Measurements from ENCODE around the gene LRCH3. TPM values are rescaled to one million over a fixed set of nuclear protein-coding genes. Genes with fewer than 3 reads are reported as not detected.

Gene LRCH3
- polyA plus RNA-seq, 3 donors: 4.1 to 19.4 (median 7.4) TPM

- Histone ChIP-seq H3K27ac (ENCODE audit: low read depth in 1 of 2, low read length in 2 of 2) (no peak overlapping the region), H3K36me3 (replicated peaks in 1 of 2; ENCODE audit: control insufficient read depth in 1 of 2, insufficient read depth in 2 of 2, low read length in 2 of 2) (peaks cover 63 to 83% of the 10 kb centered on the region in 2 donors)
- intact Hi-C loops (cut with micrococcal nuclease): no loop called here
Observed at GRCh38 chr3:197856199-197856816, 65.3 kb downstream of the LRCH3 start.

GRCh38 chr3:197858133-197858532, 67.1 kb downstream of the LRCH3 start:
- H3K79me2 ChIP-seq (ENCODE audit: insufficient read depth, low read length): no peaks in the 10 kb centered on the region
- Mint-ChIP-seq H3K4me3 (no peak overlapping the region), H3K27ac (no peak overlapping the region), H3K27me3 (ENCODE audit: low read depth in 3 of 3) (no peaks in the 10 kb centered on the region), H3K36me3 (peaks cover 48 to 72% of the 10 kb centered on the region in 2 donors), H3K9me3 (peaks cover 0 to 4% (median 0%) of the 10 kb centered on the region in 7 donors), H3K4me1 (no peaks in the 10 kb centered on the region)
- TF ChIP-seq CTCF (IDR thresholded peaks at IDR 0.05): no peak
- no peaks in the 10 kb centered on the region for H4K20me1 ChIP-seq (ENCODE audit: insufficient read depth, low read length)
- no peaks in the 10 kb centered on the region for H3K9me3 ChIP-seq (replicated peaks in 1 of 2; ENCODE audit: control insufficient read depth in 1 of 2, insufficient read depth in 1 of 2, low read length in 2 of 2)
- intact Hi-C loops (cut with micrococcal nuclease): no loop called here
- no CpG with 5 or more reads among the region's 3 CpGs for WGBS (ENCODE audit: insufficient coverage)
- no peak overlapping the region for H3K9ac ChIP-seq (ENCODE audit: insufficient read depth, low read length, poor library complexity, severe bottlenecking)
- no peak overlapping the region for H3K4me2 ChIP-seq (replicated peaks; ENCODE audit: extremely low read depth, low read length, poor library complexity, severe bottlenecking)
- H3K36me3 ChIP-seq (replicated peaks in 1 of 2; ENCODE audit: control insufficient read depth in 1 of 2, insufficient read depth in 2 of 2, low read length in 2 of 2): peaks cover 48 to 65% of the 10 kb centered on the region in 2 donors
- no peak overlapping the region for H3K4me3 ChIP-seq (replicated peaks in 1 of 3; ENCODE audit: low read depth in 2 of 3, low read length in 3 of 3)
- H3K27ac ChIP-seq (ENCODE audit: low read depth in 1 of 2, low read length in 2 of 2): no peak overlapping the region
- no peak overlapping the region for H2AFZ ChIP-seq (ENCODE audit: insufficient read depth, low read depth, low read length, poor library complexity, severe bottlenecking)
- H3K4me1 ChIP-seq (ENCODE audit: control insufficient read depth in 1 of 2, insufficient read depth in 2 of 2, low read length in 2 of 2): no peaks in the 10 kb centered on the region
- H3K27me3 ChIP-seq (ENCODE audit: control insufficient read depth in 2 of 2, insufficient read depth in 2 of 2, low read length in 2 of 2): no peaks in the 10 kb centered on the region
- no peak for DNase-seq

More at GRCh38 chr3:197856199-197856816, 65.3 kb downstream of the LRCH3 start:
- DNase-seq: no peak
- Histone ChIP-seq H3K9ac (ENCODE audit: insufficient read depth, low read length, poor library complexity, severe bottlenecking) (no peak overlapping the region), H3K79me2 (ENCODE audit: insufficient read depth, low read length) (no peaks in the 10 kb centered on the region), H4K20me1 (ENCODE audit: insufficient read depth, low read length) (no peaks in the 10 kb centered on the region), H3K9me3 (replicated peaks in 1 of 2; ENCODE audit: control insufficient read depth in 1 of 2, insufficient read depth in 1 of 2, low read length in 2 of 2) (no peaks in the 10 kb centered on the region), H3K27me3 (ENCODE audit: control insufficient read depth in 2 of 2, insufficient read depth in 2 of 2, low read length in 2 of 2) (no peaks in the 10 kb centered on the region), H3K4me3 (replicated peaks in 1 of 3; ENCODE audit: low read depth in 2 of 3, low read length in 3 of 3) (no peak overlapping the region), H3K4me1 (ENCODE audit: control insufficient read depth in 1 of 2, insufficient read depth in 2 of 2, low read length in 2 of 2) (no peaks in the 10 kb centered on the region), H2AFZ (ENCODE audit: insufficient read depth, low read depth, low read length, poor library complexity, severe bottlenecking) (no peak overlapping the region), H3K4me2 (replicated peaks; ENCODE audit: extremely low read depth, low read length, poor library complexity, severe bottlenecking) (no peak overlapping the region)
- no peak overlapping the region for H3K4me3 Mint-ChIP-seq
- H3K27ac Mint-ChIP-seq: no peak overlapping the region
- no peak for TF ChIP-seq CTCF (IDR thresholded peaks at IDR 0.05)
- 93% methylated on average over 3 of the region's 8 CpGs for WGBS (ENCODE audit: insufficient coverage)
- H3K4me1 Mint-ChIP-seq: no peaks in the 10 kb centered on the region
- peaks cover 54 to 78% of the 10 kb centered on the region in 2 donors for H3K36me3 Mint-ChIP-seq
- peaks cover 0 to 4% (median 0%) of the 10 kb centered on the region in 7 donors for H3K9me3 Mint-ChIP-seq
- H3K27me3 Mint-ChIP-seq (ENCODE audit: low read depth in 3 of 3): no peaks in the 10 kb centered on the region
